SK-N-SH (cell line): ENCODE data around the gene TMPRSS13.

Source experiments
- GABPA ChIP-seq: IDR thresholded peaks from 2 replicates; pipeline ENCODE4 v1.4.0; 2012; ENCODE audit warnings: low read depth, mild to moderate bottlenecking
- POLR2AphosphoS5 ChIP-seq: IDR thresholded peaks from 2 replicates; pipeline ENCODE4 v1.6.1; 2012; ENCODE audit warnings: low read depth, low read length
- RXRA ChIP-seq: IDR thresholded peaks from 2 replicates; pipeline ENCODE4 v1.4.0; 2012; ENCODE audit warnings: low read depth, mild to moderate bottlenecking, borderline replicate concordance
- SIN3A ChIP-seq: IDR thresholded peaks from 2 replicates; pipeline ENCODE4 v1.6.1; 2012; ENCODE audit warnings: low read depth, mild to moderate bottlenecking, low read length, moderate library complexity, borderline replicate concordance
- TAF1 ChIP-seq: IDR thresholded peaks from 2 replicates; pipeline ENCODE4 v1.6.1; 2012; ENCODE audit warnings: low read depth, mild to moderate bottlenecking, low read length, moderate library complexity, borderline replicate concordance
- YY1 ChIP-seq: IDR thresholded peaks from 2 replicates; pipeline ENCODE4 v1.4.0; 2012; ENCODE audit warnings: low read depth, mild to moderate bottlenecking
- TF ChIP-seq, protein P1 (sequence below): fragments of 200-600 bp; sonication (generic); IDR thresholded peaks from 2 replicates; pipeline ENCODE4 v1.6.1; 2017; ENCODE audit warnings: antibody characterized with exemption, mild to moderate bottlenecking, moderate library complexity
- TF ChIP-seq, protein P2 (sequence below): fragments of 150-350 bp; IDR thresholded peaks from 2 replicates; pipeline ENCODE4 v1.6.1; 2017; ENCODE audit warnings: antibody characterized with exemption, low read length, low read depth, borderline replicate concordance

DNA sequence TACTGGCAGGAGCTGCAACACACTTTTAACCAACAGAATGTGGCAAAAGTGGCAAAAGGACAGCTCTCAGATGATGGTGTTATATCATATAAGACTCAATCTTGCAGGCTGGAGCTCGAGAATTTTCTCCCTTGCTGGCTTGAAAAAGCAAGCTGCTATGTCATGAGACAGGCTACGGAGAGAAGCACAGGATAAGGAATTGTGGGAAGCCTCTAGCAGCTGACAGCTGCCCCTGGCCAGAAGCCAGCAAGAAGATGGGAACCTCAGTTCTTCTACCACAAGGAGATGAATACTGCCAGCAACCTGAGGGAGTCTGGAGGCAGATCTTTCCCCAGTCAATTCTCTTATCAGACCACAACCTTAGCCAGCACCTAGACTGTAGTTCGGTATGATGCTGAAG, 77.3 kb downstream of the TMPRSS13 start:
- TF ChIP-seq, protein P1, sequence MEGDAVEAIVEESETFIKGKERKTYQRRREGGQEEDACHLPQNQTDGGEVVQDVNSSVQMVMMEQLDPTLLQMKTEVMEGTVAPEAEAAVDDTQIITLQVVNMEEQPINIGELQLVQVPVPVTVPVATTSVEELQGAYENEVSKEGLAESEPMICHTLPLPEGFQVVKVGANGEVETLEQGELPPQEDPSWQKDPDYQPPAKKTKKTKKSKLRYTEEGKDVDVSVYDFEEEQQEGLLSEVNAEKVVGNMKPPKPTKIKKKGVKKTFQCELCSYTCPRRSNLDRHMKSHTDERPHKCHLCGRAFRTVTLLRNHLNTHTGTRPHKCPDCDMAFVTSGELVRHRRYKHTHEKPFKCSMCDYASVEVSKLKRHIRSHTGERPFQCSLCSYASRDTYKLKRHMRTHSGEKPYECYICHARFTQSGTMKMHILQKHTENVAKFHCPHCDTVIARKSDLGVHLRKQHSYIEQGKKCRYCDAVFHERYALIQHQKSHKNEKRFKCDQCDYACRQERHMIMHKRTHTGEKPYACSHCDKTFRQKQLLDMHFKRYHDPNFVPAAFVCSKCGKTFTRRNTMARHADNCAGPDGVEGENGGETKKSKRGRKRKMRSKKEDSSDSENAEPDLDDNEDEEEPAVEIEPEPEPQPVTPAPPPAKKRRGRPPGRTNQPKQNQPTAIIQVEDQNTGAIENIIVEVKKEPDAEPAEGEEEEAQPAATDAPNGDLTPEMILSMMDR, result no peak
- TF ChIP-seq GABPA (no peak), POLR2AphosphoS5 (no peak), SIN3A (no peak), RXRA (no peak), YY1 (no peak), TAF1 (no peak)
- TF ChIP-seq, protein P2, sequence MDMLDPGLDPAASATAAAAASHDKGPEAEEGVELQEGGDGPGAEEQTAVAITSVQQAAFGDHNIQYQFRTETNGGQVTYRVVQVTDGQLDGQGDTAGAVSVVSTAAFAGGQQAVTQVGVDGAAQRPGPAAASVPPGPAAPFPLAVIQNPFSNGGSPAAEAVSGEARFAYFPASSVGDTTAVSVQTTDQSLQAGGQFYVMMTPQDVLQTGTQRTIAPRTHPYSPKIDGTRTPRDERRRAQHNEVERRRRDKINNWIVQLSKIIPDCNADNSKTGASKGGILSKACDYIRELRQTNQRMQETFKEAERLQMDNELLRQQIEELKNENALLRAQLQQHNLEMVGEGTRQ, result no peak
